HCT116 (cell line): ENCODE data around the gene ZBTB8B. TPM values are rescaled to one million over a fixed set of nuclear protein-coding genes. Genes with fewer than 3 reads are reported as not detected.

Experiments
- ATAC-seq: fragments of 200-7000 bp; cut with Tn5 transposase; 2 replicates; pipeline ENCODE4 v1.9.1; 2020; ENCODE audit warnings: mild to moderate bottlenecking, moderate library complexity
- BruUV-seq: library from RNA; stranded (reverse); fragments of 400-500 nt; replicated peaks from 2 replicates; lab custom pipeline; 2021; lab: Mats Ljungman, UMichigan
- CTCF ChIA-PET: fragments of 300-600 bp; sonication (Branson Sonifier 250); formaldehyde crosslinking; loops from one replicate; lab custom pipeline; 2021; ENCODE audit warnings: antibody characterized with exemption; lab: Charles Lee
- POLR2A ChIA-PET: fragments of 300-600, 350-600 bp; sonication (Branson Sonifier 250); formaldehyde crosslinking; loops from one replicate; lab custom pipeline; 2021; ENCODE audit warnings: antibody characterized with exemption; lab: Charles Lee
- RAD21 ChIA-PET, 2 experiments: fragments of 300-600 bp; sonication (Branson Sonifier 250); formaldehyde crosslinking; loops; one replicate each; lab custom pipeline; 2023; ENCODE audit warnings: low total read pairs in 2 of 2; ENCODE audit not compliant: uncharacterized antibody in 2 of 2, unreplicated experiment in 2 of 2, low non-redundant PET in 1 of 2; lab: Charles Lee
- DNase-seq: peaks from one replicate; pipeline ENCODE4 v3.0.0-alpha.2; 2010; ENCODE audit warnings: low read depth, low spot score
- H2AFZ ChIP-seq: fragments of 200-600 bp; shearing (Covaris generic), sonication (generic); 2 replicates; pipeline ENCODE4 v1.6.1; 2017; ENCODE audit warnings: low read depth, mixed run types, mixed read lengths, antibody characterized with exemption, low read length; ENCODE audit not compliant: poor library complexity, severe bottlenecking
- H3K27ac ChIP-seq: 2 replicates; pipeline ENCODE4 v1.5.1; 2012; ENCODE audit warnings: low read depth, low read length
- H3K27me3 ChIP-seq: fragments of 200-600 bp; sonication (generic); 2 replicates; pipeline ENCODE4 v1.6.1; 2016; ENCODE audit warnings: mixed run types, low read length, mixed read lengths; ENCODE audit not compliant: insufficient read depth
- H3K36me3 ChIP-seq, 2 experiments: fragments of 200-500 bp in 1 of 2; fragments of 200-600 bp in 1 of 2; sonication (Bioruptor generic) in 1 of 2; sonication (generic) in 1 of 2; 2 replicates each; pipeline versions ENCODE4 v1.5.1 to v1.6.1; 2014 to 2016; ENCODE audit warnings: low read length in 2 of 2, inconsistent platforms in 1 of 2, mixed read lengths in 1 of 2, mixed run types in 1 of 2; ENCODE audit not compliant: insufficient read depth in 2 of 2, control insufficient read depth in 1 of 2
- H3K4me1 ChIP-seq, 2 experiments: fragments of 200-600 bp in 1 of 2; sonication (generic) in 1 of 2; 2 replicates each; pipeline versions ENCODE4 v1.5.1 to v1.6.1; 2012 to 2017; ENCODE audit warnings: low read length in 2 of 2, inconsistent platforms in 1 of 2, mild to moderate bottlenecking in 1 of 2, mixed read lengths in 1 of 2, mixed run types in 1 of 2, moderate library complexity in 1 of 2; ENCODE audit not compliant: insufficient read depth in 2 of 2, control insufficient read depth in 1 of 2
- H3K4me2 ChIP-seq: fragments of 200-600 bp; sonication (generic); 2 replicates; pipeline ENCODE4 v1.6.1; 2017; ENCODE audit warnings: mixed run types, low read length, mixed read lengths
- H3K4me3 ChIP-seq, 2 experiments: fragments of 200-600 bp in 1 of 2; sonication (generic) in 1 of 2; replicated peaks in 1 of 2; 2 replicates each; pipeline ENCODE4 v1.5.1; 2011 to 2016; ENCODE audit warnings: low read length in 2 of 2, control low read depth in 1 of 2, low read depth in 1 of 2, mild to moderate bottlenecking in 1 of 2, mixed read lengths in 1 of 2, mixed run types in 1 of 2
- H3K79me2 ChIP-seq: fragments of 200-600 bp; sonication (generic); 2 replicates; pipeline ENCODE4 v1.6.1; 2017; ENCODE audit warnings: mild to moderate bottlenecking, mixed run types, low read length, moderate library complexity, mixed read lengths; ENCODE audit not compliant: insufficient read depth
- H3K9ac ChIP-seq: fragments of 200-600 bp; sonication (generic); 2 replicates; pipeline ENCODE4 v1.6.1; 2016; ENCODE audit warnings: low read length, mixed read lengths
- H3K9me2 ChIP-seq: fragments of 200-600 bp; sonication (generic), shearing (Covaris generic); 2 replicates; pipeline ENCODE4 v1.6.1; 2017; ENCODE audit warnings: mixed run types, mild to moderate bottlenecking, moderate library complexity; ENCODE audit not compliant: insufficient read depth
- H3K9me3 ChIP-seq, 2 experiments: fragments of 200-500 bp in 1 of 2; fragments of 200-600 bp in 1 of 2; sonication (Bioruptor generic) in 1 of 2; sonication (generic) in 1 of 2; 2 replicates each; pipeline ENCODE4 v1.6.1; 2014 to 2017; ENCODE audit warnings: low read length in 2 of 2, mixed read lengths in 2 of 2, inconsistent platforms in 1 of 2, low read depth in 1 of 2, mild to moderate bottlenecking in 1 of 2, mixed run types in 1 of 2, moderate library complexity in 1 of 2; ENCODE audit not compliant: control insufficient read depth in 1 of 2, insufficient read depth in 1 of 2
- H4K20me1 ChIP-seq: fragments of 200-600 bp; sonication (generic), shearing (Covaris generic); 2 replicates; pipeline ENCODE4 v1.6.1; 2017; ENCODE audit warnings: mixed run types, mild to moderate bottlenecking, moderate library complexity; ENCODE audit not compliant: insufficient read depth
- ELF1 ChIP-seq: IDR thresholded peaks from 2 replicates; pipeline ENCODE4 v1.6.1; 2012; ENCODE audit warnings: low read depth, borderline replicate concordance
- EZH2phosphoT487 ChIP-seq: fragments of 200-600 bp; IDR thresholded peaks from 2 replicates; pipeline ENCODE4 v1.6.1; 2018; ENCODE audit warnings: antibody characterized with exemption, borderline replicate concordance
- FOSL1 ChIP-seq: IDR thresholded peaks from 2 replicates; pipeline ENCODE4 v1.6.1; 2012; ENCODE audit warnings: low read depth
- JUND ChIP-seq: IDR thresholded peaks from 2 replicates; pipeline ENCODE4 v1.6.1; 2012
- RAD21 ChIP-seq: IDR thresholded peaks from 2 replicates; pipeline ENCODE4 v1.6.1; 2012; ENCODE audit warnings: low read depth, mild to moderate bottlenecking
- intact Hi-C: fragments of 100-400 bp; cut with micrococcal nuclease; formaldehyde crosslinking; loops from 2 replicates; pipeline ENCODE4 v1.10.0; 2022
- total RNA-seq: library from RNA; stranded (reverse); gene quantifications from one replicate; pipeline ENCODE4 v1.2.1, GENCODE V29; 2021; ENCODE audit not compliant: unreplicated experiment

The ZBTB8B gene
- total RNA-seq, 1 experiment from 2014 or later, result 0.25 TPM

DNA sequence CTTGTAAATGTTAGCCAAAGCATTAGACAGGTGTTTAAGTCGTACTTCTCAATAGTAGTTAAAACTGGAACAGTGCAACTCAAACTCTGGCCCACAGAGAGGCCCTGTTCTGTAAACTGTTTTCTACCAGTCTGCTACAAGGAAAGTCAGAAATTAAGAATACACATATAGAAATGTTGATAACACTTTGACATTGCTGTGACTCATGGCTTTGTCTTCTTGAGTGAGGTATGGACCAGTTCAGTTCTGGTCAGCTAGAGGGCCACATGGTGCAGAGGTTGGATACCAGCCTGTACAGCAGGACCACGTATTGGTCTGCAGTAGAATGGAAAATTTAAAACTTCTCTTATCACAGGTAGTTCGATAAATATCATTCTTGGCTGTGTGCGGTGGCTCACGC is 22.3 kb downstream of the ZBTB8B start:
- Histone ChIP-seq H2AFZ (no peak overlapping the region), H3K9me2 (no peaks in the 10 kb centered on the region), H3K9me3 (no peaks in the 10 kb centered on the region), H3K4me1 (peaks cover 0 to 8% of the 10 kb centered on the region in 2 experiments; a peak in 2 of 4 replicates), H3K9ac (no peak overlapping the region), H4K20me1 (no peaks in the 10 kb centered on the region), H3K27ac (no peak overlapping the region), H3K4me2 (no peak overlapping the region)
- CTCF ChIA-PET, result no interaction called here
- peak; percentile 60 for ATAC-seq
- DNase-seq, result no peak
- intact Hi-C loops, result no loop called here
- POLR2A ChIA-PET, result no interaction called here
- TF ChIP-seq EZH2phosphoT487, result no peak
- no peak for TF ChIP-seq FOSL1
- TF ChIP-seq, all 23 proteins: peak for 0
- no TSS peak for BruUV-seq
- Histone ChIP-seq H3K79me2 (no peaks in the 10 kb centered on the region), H3K27me3 (no peaks in the 10 kb centered on the region), H3K36me3 (no peaks in the 10 kb centered on the region), H3K4me3 (no peak overlapping the region)
- RAD21 ChIA-PET, result no interaction called here

GRCh38 chr1:32489774-32490454 is 25.0 kb downstream of the ZBTB8B start:
- H4K20me1 ChIP-seq, result no peaks in the 10 kb centered on the region
- DNase-seq (no peak), ATAC-seq (no peak)
- H3K4me3 ChIP-seq, result no peak overlapping the region
- intact Hi-C loops, result no loop called here
- ChIA-PET POLR2A (no interaction called here), RAD21 (no interaction called here), CTCF (no interaction called here)
- no peaks in the 10 kb centered on the region for H3K27me3 ChIP-seq
- no peak overlapping the region for H3K27ac ChIP-seq
- no peak overlapping the region for H2AFZ ChIP-seq
- no peaks in the 10 kb centered on the region for H3K36me3 ChIP-seq
- H3K4me1 ChIP-seq, result peaks cover 5 to 23% of the 10 kb centered on the region in 2 experiments; a peak in 3 of 4 replicates
- H3K9me2 ChIP-seq, result no peaks in the 10 kb centered on the region
- H3K9ac ChIP-seq, result no peak overlapping the region
- BruUV-seq, result no TSS peak
- H3K4me2 ChIP-seq, result no peak overlapping the region
- H3K79me2 ChIP-seq, result no peaks in the 10 kb centered on the region
- TF ChIP-seq ELF1 (no peak), RAD21 (no peak), JUND (no peak), EZH2phosphoT487 (no peak)
- no peaks in the 10 kb centered on the region for H3K9me3 ChIP-seq
